HG02642 (cell line): ENCODE data around the gene EPS15.
"Not testable (repeated sequence)": the region's sequence is repeated elsewhere in the genome, so short reads cannot be mapped to it uniquely, and the experiment has no call there.

Experiments used
- ATAC-seq: cut with Tn5 transposase; IDR thresholded peaks from one replicate; pipeline ENCODE4 v1.9.1; 2021; ENCODE audit warnings: mild to moderate bottlenecking; ENCODE audit not compliant: unreplicated experiment, poor library complexity

The EPS15 gene

DNA sequence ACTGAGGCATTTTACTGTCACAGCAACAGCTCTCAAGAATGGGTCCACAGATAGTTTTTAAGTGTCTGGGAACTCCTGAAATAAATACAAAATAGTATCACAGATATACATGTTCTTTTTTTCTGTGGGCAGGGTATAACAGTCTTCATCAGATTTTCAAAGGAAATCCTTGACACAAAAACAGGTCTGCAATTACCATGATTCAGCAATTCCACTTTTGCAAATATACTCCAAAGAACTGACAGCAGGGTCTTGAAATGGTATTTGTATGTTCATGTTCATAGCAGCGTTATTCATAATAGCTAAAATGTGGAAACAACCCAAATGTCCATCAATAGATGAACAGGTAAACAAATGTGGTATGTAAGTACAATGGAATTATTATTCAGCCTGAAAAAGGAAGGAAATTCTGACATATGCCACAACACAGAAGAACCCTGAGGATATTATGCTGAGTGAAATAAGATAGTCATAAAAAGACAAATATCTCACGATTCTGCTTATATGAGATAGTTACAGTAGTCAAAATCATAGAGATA lies 85.0 kb downstream of the EPS15 start:
- no peak for ATAC-seq

DNA sequence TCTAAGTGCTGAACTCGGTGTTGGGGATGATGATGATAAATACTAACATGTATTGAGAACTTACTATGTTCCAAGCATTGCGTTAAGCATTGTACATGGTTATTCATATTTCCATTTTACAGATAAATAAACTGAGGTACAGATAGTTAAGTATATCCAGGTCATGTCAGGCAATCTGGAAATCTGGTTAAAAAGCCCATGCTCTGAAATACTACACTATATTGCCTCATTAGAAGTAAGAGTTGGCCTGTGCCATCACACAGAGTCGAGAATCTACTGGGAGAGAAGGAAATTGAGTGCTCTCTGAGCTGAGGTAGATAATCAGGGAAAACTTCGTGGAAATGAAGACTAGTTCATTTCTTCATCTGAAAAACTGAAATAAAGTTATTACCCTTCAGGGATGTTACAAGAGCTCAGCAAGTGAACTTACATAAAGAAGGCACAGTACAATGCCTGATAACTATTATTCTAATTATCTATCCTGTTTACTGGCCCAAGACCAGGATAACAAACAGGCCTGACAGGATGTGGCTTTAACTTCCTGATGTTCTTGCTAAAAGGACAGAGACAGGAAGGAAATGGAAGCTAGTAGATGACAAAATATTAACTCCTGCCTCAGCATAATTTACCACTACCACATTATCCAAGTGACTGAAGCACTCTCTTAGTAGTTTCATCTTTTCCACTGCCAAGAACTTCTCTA lies 85.6 kb downstream of the EPS15 start:
- no peak for ATAC-seq

DNA sequence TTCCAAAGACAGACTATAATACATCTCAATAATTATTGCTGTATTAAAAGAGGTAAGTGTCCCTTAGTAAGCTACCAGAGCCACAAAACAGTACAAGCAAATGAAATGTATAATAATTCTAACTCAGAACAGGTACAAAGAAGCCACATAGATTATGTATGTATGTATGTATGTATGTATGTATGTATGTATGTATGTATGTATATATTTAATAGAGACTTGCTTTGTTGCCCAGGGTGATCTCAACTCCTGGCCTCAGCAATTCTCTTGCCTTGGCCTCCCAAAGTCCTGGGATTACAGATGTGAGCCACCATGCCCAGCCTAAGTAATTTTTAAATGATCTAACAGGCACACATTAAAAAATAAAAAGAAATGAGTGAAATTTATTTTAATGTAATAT lies 86.9 kb downstream of the EPS15 start:
- no peak for ATAC-seq

DNA sequence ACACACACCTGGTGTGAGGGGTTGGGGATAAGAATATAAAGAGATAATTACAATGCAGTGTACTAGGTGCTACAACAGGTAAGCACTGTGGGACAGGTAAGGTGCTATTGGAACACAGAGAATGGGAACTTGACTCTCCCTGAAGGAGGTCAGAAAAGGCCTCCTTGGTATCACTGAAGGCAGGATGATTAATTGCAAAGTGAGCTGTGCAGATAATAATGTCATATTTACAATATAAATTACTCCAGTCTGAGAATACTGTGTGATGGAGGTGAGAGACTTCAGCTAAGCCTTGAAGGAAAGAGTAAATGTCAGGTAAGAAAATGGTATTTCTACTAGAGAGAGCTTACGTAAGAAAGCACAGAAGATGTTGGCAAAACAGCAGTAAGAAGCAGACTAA lies 91.6 kb downstream of the EPS15 start:
- ATAC-seq: no peak

DNA sequence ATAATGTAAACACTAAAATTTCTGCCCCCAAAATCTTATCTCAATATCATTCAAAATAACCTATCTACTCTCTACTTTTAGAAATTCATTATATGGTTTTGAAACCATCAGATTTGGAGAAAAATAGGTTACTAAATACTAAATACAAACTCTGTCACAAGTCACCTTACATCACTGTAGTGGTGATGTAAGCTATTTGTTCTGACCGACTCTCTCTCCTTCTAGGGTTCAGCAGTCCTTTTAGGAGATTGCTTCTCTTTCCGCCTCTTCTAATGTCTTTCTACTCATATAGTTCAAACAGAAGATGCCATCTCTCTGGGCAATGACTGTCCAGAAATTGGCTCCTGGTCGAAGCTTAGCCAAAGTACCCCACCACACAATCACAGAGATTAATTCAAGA lies 93.1 kb downstream of the EPS15 start:
- ATAC-seq: no peak

DNA sequence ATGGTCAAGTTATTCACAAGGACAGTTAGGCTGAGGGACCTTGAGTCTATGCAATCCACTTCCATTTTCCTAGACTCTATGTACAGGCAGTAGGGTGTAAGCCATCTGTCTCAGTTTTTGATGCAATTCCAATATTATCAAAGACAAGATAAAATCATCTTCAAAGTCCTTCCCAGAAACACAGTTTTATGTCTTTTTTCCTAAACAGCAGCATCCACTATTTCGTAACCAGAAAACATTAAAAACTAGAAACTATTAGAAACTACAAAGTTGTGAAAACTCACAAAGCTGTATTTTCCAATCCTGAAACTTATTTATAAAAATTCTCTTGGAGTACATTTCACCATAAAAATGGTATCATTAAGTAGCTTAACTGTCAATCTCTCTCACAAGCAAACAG lies 93.8 kb downstream of the EPS15 start:
- ATAC-seq: no peak

DNA sequence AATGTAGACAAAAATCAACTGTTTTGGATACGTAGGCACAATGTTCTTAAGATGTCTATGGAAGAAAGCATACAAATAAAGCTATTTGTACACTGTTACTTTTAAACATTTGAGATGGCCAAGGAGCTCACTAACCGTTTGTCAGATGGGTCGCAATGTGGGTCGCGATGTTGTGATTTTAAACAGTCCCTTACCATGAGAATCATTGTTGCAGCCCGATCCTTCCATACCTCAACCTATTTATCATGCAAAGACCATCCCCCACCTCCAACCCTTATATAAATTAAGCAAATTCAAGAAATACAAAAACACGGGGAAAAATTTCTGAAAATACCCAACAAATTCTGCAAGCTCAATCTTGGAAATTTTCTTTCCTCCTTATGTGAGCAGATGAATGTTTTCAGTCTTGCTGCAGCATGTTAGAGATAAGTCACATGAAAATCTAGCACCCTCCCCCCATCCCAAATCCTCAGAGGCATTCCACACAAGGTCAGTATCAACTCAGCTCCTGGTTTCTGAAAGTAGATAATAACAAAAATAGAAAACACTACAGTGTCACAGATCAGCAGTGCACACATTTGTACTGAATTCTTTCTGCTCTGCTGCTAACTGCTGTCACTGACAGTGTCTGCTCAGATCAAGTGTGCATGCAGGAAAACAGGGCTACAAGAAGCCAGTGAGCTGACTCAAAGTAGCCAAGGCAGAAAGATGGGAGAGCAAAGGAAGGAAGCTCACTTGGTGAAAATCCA lies 95.8 kb downstream of the EPS15 start:
- no peak for ATAC-seq

DNA sequence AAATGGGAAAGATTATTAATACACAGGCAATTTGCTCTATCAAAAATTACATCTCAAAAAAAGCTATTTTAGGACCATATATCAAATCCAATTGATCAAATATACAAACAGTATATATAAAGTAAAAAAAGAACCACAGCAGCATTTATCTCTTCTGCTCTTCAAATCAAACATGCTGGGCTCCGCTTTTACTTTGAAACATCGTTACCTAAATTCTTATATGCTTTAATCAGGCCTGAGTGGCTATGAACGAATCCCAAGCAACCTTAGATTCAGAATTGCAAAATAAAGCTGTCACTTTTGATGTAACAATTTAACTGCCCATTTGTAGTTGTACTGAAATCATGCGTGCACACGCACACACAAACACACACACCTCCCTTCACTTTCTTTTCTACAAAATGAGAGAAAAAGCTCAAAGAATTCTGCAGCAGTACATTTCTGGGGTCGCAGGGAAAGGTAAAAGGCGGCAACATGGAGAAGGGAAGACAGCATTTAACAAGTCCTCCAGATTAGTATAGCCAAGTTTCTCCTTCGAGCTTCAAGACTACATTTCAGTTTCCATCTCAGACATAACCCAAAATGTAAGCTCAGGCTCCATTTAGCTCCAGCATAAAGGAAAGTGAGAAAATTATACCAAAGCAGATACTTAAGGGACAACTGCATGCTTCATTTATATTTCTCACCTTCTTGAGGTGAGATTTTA lies 96.5 kb downstream of the EPS15 start:
- no peak for ATAC-seq

DNA sequence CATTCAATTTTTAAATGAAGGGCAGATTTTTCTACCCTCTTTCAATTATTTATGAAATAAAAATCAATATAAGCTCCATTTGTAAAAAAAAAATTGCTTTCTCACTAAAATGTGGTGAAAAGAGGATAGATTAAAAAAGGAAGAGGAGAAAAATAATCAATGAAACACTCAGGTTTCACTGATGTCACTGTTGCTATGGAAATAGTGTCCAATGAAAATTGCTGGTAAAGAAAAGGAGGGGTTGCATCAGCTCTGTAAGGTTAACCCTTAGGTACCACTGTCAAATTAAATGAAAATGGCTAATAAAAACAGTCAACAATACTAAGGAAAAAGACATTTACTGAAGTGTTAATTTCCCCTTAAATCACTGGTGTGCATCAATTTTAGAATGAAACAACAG lies 97.1 kb downstream of the EPS15 start:
- peak; percentile 45 for ATAC-seq

DNA sequence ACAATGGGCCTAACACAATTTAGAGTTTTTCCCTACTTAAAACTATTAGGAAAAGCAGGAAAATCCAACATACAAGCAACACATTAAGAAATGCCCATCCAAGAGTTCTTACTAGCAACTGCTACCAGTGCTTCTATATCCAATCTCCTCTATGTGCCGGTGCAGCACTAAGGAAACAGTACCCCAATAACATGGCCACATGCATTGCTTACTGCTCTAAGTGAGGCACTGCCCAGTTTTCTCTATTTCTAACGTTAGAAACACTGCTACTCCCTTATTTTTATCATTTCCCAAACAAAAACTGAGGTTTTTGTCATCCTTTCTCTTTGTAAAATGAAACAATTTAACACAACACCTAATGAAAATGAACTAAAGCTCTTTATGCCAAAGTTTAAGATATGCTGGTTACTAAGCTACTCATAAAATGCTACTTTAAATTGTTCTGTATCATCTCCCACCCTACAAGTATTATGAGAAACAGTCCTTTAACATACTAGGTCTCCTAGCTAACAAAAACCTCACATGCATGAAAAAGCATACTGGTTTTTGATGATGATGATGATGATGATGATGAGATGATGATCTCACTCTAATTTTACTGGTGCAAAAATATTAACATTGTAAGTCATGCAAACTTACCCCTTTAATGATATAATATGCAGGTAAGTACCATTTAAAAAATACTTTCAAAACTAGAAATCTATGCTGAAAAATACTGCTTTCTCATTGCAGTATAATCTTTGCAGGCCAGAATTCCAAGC lies 98.0 kb downstream of the EPS15 start:
- ATAC-seq: no peak

DNA sequence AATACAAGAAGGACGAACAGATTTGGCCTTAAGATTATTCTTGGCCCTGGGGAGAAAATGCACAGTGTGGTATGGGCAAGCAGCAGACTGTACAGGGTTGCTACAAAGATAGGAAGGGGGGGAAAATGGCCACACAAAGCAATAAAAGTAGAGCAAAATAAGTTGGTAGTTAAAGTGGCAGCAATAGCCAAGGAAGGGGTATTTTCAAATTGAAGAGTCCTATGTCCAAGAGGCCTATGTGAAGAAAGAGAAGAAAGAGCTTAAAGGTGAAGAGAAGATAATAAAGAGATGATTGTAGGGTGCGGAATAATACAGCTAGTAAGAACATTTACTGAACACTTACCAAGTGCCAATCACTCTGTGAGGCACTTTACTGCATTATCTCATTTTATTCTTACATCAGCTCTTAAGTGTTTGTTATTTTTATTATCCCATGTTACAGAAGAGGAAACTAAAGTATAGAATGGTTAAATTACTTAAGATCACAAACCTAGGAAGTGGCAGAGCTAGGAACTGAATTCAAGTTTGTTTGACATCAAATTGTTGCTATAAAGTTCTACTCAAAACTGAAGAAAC lies 100.6 kb downstream of the EPS15 start:
- no peak for ATAC-seq

DNA sequence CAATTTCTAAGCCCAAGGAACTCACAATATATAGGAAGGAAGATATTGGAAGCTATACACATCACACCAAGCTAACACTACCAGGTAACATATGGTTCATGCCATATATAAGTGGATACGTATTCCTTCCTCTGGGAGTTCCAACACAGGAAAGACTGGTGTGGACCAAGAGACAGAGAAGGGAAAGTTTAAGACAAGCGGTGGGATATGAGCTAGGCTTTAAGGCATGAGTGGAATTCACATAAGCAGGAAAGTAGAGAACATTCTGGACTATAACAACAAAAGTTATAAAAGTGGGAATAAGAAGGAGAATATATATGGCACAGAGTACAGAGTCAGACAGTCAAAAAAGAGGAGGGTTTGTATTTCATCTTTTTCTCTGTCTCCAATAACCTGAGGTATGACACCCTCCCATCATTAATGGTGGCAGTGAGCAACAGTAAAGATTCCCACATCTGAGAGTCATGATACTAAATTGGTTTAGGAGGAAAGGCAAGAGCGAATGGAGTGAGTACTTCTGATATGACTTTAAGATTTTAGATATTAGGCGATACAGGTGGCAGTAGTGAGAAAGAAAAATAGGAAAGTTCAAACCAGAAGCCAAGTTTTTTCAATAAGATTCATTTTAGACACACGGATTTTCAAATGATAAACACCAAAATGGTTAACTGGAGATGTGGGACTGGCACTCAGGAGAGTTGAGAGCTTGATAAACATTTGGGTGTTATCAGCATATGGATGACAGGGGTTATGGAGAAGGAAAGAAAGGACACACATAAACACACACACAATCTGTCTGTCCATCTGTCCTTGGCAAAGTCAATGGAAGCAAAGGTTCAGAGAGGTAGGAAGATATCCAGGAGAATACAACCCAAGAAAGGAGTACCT lies 101.3 kb downstream of the EPS15 start:
- no peak for ATAC-seq

DNA sequence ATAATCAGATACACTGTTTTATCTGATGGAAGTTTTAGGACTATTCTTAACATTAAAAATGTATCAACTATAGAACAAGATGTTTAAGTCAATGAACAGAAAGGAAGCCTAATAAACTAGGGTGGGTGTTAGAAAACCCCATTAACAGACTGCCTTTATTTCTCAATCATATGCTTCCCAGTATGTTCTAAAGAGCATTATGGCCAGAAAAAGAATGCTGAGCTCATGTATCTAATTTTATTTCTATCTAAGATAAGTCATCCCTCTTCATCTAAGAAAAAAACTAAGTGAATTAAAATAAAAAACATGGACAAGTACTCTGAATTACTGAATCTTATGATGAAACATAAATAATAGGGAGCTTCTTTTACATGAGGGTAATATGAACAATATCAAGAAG lies 102.2 kb downstream of the EPS15 start:
- no peak for ATAC-seq

DNA sequence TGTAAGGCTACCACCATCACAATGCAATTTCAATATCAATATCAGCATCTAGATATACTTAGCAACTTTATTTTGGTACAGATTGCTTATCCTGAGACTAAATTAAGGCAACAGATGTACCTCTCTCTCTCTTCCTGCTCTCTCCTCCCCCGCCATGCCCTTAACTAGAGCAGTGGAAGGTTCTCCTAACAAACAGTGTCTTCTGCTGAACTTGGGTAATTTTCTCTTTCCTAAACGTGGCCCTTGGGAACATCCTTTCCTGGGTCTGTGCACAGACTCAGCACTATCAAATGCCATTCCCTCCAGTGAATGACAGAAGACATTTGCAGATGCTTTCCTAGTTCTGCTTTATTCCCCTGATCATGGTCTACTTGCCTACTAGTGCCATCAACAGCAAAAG lies 103.1 kb downstream of the EPS15 start:
- ATAC-seq: no peak

DNA sequence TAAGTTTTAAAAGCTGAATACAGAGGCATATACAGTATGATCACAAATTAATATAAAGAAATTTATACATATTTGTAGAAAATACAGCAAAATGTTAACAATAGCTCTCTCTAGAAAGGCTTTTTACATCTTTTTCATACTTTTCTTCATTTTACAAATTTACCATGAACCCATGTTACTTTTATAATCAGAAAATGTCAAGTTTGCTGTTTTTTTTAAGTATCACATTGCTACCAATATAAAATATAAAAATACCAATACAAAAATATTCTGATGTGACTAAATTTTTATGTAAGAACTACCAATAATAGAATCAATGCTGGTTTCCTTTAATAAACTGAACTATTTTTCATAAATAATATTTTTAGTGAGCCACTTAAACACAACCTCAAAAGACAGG lies 104.3 kb downstream of the EPS15 start:
- no peak for ATAC-seq

DNA sequence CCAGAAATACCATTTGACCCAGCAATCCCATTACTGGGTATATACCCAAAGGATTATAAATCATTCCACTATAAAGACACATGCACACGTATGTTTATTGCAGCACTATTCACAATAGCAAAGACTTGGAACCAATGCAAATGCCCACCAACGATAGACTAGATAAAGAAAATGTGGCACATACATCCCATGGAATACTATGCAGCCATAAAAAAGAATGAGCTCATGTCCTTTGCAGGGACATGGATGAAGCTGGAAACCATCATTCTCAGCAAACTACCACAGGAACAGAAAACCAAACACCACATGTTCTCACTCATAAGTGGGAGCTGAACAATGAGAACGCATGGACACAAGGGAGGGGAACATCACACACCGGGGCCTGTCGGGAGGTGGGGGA lies 107.2 kb downstream of the EPS15 start:
- ATAC-seq: not testable (repeated sequence)

DNA sequence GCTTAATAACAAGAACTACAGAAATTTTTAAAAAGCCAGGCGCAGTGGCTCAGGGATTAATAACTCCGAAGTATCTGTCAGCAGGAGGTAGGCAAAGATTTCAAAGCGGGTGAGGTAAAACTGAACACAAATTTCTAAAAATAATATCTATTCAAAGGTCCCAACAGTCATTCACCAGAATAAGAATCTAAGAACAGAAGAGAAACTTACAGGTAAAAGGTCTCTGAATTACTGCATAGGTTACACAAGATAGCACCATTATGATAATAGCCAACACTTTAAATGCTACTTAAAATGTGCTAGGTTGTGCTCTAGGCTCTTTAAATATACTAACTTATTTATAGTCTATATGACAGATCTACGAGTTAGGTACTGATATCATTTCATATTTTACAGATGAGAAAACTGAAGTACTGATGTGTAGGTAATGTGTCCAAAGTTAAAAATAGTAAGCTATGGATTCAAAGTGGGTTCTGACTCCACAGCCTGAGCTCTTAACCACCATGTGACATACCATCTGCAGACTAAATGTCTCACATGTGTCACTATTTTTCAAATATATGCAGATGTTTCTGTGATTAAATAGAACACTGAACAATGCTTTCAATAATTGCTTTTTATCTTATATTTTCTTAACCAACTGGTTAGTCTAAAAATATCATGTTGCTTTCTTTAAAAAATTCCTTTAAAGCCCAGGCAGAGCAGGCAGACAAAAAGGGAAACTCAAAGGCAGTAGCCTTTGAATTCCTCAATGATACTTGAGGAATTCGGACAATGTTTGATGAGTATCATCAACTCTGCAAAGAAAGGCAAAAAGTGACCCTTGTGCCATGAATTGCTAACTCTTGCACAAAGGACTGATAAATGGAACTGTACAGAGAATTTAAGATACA lies 108.3 kb downstream of the EPS15 start:
- no peak for ATAC-seq
